ENCODE measurements around the gene CEP131.
A peak's percentile ranks its signal among the peaks of the same experiment; 100 is the strongest.

CEP131 gene

DNA sequence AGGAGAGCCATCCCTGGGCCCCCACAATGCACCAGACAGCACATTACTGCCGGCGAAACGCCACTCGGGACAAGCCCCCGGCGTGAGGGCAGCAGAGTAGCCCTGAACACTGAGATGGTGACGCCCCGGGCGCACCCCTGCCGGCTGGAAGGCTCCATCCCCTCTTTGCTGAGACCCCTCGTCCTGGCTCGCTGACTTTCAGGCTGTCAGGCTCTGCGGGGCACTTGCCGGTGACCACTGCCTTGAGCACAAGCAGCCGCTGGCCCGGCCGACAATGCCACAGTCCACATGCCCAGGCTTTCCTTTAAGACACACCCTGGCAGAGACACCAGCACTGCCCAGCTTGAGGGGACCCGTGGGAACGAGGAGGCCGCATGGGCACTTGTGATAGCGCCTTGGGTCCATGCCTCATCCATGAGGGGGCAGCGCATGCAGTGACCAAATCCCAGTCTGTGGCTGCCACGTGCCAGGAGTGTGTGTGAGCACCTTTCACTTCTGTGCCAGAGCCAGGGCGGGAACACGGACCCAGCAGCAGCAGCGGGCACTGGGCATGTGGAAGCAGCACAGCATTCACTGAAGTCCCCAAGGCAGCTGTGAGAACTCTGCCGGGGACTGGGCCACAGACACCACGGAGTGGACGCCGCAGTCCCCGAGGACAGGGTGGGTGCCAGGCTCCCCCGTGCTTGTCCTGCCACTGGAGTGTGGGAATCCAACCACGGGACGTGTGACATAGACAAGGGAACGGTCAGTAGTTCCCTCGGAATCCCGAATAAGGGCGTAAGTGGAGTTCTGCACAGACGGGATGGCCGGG, 40.8 kb upstream of the CEP131 start:
- H3K27me3 ChIP-seq (ENCODE audit: insufficient read depth, poor library complexity, severe bottlenecking): no peaks in the 10 kb centered on the region
- no peak overlapping the region for H3K27ac ChIP-seq (replicated peaks)
- no peak overlapping the region for H3K4me3 ChIP-seq (replicated peaks; ENCODE audit: insufficient read depth, low read length)
- TF ChIP-seq, protein P1, sequence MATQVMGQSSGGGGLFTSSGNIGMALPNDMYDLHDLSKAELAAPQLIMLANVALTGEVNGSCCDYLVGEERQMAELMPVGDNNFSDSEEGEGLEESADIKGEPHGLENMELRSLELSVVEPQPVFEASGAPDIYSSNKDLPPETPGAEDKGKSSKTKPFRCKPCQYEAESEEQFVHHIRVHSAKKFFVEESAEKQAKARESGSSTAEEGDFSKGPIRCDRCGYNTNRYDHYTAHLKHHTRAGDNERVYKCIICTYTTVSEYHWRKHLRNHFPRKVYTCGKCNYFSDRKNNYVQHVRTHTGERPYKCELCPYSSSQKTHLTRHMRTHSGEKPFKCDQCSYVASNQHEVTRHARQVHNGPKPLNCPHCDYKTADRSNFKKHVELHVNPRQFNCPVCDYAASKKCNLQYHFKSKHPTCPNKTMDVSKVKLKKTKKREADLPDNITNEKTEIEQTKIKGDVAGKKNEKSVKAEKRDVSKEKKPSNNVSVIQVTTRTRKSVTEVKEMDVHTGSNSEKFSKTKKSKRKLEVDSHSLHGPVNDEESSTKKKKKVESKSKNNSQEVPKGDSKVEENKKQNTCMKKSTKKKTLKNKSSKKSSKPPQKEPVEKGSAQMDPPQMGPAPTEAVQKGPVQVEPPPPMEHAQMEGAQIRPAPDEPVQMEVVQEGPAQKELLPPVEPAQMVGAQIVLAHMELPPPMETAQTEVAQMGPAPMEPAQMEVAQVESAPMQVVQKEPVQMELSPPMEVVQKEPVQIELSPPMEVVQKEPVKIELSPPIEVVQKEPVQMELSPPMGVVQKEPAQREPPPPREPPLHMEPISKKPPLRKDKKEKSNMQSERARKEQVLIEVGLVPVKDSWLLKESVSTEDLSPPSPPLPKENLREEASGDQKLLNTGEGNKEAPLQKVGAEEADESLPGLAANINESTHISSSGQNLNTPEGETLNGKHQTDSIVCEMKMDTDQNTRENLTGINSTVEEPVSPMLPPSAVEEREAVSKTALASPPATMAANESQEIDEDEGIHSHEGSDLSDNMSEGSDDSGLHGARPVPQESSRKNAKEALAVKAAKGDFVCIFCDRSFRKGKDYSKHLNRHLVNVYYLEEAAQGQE (IDR thresholded peaks at IDR 0.05; ENCODE audit: insufficient replicate concordance, low read depth): no peak
- TF ChIP-seq GABPA (IDR thresholded peaks at IDR 0.05; ENCODE audit: low read depth): no peak
- TF ChIP-seq SPI1 (IDR thresholded peaks at IDR 0.05; ENCODE audit: borderline replicate concordance, low read depth): no peak
- TF ChIP-seq, protein P2, sequence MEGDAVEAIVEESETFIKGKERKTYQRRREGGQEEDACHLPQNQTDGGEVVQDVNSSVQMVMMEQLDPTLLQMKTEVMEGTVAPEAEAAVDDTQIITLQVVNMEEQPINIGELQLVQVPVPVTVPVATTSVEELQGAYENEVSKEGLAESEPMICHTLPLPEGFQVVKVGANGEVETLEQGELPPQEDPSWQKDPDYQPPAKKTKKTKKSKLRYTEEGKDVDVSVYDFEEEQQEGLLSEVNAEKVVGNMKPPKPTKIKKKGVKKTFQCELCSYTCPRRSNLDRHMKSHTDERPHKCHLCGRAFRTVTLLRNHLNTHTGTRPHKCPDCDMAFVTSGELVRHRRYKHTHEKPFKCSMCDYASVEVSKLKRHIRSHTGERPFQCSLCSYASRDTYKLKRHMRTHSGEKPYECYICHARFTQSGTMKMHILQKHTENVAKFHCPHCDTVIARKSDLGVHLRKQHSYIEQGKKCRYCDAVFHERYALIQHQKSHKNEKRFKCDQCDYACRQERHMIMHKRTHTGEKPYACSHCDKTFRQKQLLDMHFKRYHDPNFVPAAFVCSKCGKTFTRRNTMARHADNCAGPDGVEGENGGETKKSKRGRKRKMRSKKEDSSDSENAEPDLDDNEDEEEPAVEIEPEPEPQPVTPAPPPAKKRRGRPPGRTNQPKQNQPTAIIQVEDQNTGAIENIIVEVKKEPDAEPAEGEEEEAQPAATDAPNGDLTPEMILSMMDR (IDR thresholded peaks at IDR 0.05; ENCODE audit: insufficient read depth, low read length): no peak
- no peak for TF ChIP-seq POLR2AphosphoS5 (IDR thresholded peaks at IDR 0.05; ENCODE audit: low read depth)
- no peak for DNase-seq (ENCODE audit: low read depth in 1 of 2, low spot score in 1 of 2)

DNA sequence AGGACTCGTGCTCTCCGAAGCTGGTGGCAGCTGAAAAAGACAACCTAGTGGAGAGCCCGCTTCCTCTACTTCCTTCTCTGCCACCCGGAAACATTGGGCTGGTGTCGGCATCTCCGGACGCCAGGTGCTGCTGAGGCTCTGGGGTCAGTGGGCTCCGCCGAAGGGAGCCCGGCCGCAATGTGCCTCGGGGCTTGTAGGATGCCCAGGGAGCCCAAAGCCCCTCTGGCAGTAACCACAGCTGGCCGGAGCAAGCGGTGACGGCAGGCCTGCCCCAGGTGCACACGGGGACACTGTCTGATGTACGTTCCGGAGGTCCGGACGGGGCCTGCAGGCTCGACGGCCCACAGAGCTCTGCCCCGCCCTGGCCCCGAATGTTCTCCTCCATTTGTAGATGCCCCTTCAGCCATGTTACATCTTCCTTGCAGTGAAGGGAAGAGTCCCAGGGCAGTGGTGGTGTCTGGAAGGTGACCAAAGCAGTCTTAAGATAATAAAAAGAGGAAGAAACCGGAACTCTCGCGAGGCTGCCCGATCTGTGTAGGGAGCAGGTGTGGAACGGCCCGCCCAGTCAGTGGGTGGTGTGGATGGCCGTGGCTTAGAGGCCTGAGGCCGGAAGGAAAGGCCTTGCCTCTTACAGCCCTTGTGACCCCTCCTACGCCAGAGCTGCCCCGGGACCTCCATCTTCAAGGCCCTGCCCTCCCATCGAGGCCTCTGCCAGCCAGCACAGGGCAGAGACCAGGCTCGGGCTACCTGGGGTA, 39.0 kb upstream of the CEP131 start:
- DNase-seq (ENCODE audit: low read depth in 1 of 2, low spot score in 1 of 2): peak in 1 of 2 experiments; percentile 30
- TF ChIP-seq, protein P2 (IDR thresholded peaks at IDR 0.05; ENCODE audit: insufficient read depth, low read length): no peak
- TF ChIP-seq, protein P1 (IDR thresholded peaks at IDR 0.05; ENCODE audit: insufficient replicate concordance, low read depth): no peak
- TF ChIP-seq POLR2AphosphoS5 (IDR thresholded peaks at IDR 0.05; ENCODE audit: low read depth) (no peak), SPI1 (IDR thresholded peaks at IDR 0.05; ENCODE audit: borderline replicate concordance, low read depth) (no peak), GABPA (IDR thresholded peaks at IDR 0.05; ENCODE audit: low read depth) (no peak)
- no peak overlapping the region for H3K4me3 ChIP-seq (replicated peaks; ENCODE audit: insufficient read depth, low read length)

DNA sequence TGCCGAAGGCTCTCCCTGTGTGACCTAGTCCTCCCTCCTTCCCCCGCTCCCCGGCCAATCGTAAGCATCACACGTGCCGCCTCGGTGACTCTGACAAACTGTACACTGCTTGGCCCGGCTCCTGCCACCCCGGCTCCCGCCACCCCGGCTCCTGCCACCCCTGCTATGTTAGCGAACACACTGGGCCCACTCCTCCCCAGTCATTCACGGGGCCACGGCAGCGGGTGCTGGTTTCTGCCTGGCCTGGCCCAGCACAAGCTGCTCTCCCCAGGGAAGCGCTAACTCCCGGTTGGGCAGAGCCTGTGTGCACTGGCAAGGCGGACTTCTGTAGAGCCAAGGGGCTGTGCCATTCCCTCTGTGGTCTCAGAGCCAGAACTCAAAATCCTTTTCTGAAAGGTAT, 38.3 kb upstream of the CEP131 start:
- Histone ChIP-seq H3K27ac (replicated peaks) (no peak overlapping the region), H3K4me3 (replicated peaks; ENCODE audit: insufficient read depth, low read length) (no peak overlapping the region), H3K27me3 (ENCODE audit: insufficient read depth, poor library complexity, severe bottlenecking) (no peaks in the 10 kb centered on the region)
- TF ChIP-seq POLR2AphosphoS5 (IDR thresholded peaks at IDR 0.05; ENCODE audit: low read depth): no peak
- TF ChIP-seq SPI1 (IDR thresholded peaks at IDR 0.05; ENCODE audit: borderline replicate concordance, low read depth): no peak
- TF ChIP-seq, protein P1 (IDR thresholded peaks at IDR 0.05; ENCODE audit: insufficient replicate concordance, low read depth): no peak
- TF ChIP-seq, protein P2 (IDR thresholded peaks at IDR 0.05; ENCODE audit: insufficient read depth, low read length): no peak
- no peak for TF ChIP-seq GABPA (IDR thresholded peaks at IDR 0.05; ENCODE audit: low read depth)
- DNase-seq (ENCODE audit: low read depth in 1 of 2, low spot score in 1 of 2): no peak

More for the DNA sequence above, 39.0 kb upstream of the CEP131 start:
- Histone ChIP-seq H3K27me3 (ENCODE audit: insufficient read depth, poor library complexity, severe bottlenecking) (no peaks in the 10 kb centered on the region), H3K27ac (replicated peaks) (no peak overlapping the region)

Data from HL-60 (cell line).